Retinal pigment epithelial cell (primary cell): ENCODE data around the gene RRBP1.
A peak's percentile ranks its signal among the peaks of the same experiment; 100 is the strongest.

Experiments
- DNase-seq: peaks from one replicate; pipeline ENCODE4 v3.0.0-alpha.2; 2010; ENCODE audit warnings: low read depth
- H3K4me3 ChIP-seq: 2 replicates; pipeline ENCODE4 v1.5.1; 2011; ENCODE audit warnings: mild to moderate bottlenecking, low read length, control low read depth, moderate library complexity
- TF ChIP-seq, protein P1 (sequence below): conservative IDR thresholded peaks from 2 replicates; pipeline ENCODE4 v1.5.1; 2011; ENCODE audit warnings: low read depth, low read length, control low read depth, inconsistent platforms

The RRBP1 gene

DNA sequence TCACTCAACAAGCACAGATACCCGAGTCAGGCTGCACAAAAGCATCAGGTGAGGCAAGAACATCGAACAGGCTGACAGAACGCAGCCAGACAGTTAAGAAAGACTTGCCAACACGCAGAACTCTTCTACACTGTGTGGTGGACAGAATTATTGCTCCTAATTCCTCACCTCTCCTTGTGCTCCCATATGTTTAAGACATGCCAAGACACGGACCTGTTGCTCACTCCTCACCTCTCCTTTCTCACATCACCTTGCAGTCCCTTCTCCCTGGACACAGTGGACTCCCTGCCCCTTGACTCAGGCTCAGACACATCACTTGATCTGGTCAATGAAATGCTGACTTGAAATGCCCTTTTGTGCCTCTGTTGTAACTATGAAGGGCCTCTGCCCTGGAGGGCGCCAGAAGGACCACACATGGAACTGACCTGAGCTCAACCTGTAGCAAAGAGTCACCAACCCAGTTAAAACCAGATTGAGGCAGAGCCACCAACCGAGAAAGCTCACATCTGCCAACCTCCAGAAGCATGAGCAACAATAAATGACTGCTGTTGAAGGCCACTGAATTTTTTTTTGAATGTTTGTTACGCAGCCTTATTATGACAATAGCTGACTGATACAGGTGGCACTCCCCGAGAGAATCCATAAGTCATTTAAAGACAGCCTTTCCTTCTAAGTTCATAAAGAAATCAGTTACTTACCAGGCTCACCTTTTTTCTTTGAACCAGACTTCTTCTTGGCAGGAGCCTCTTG lies 24.0 kb downstream of the RRBP1 start:
- DNase-seq: no peak
- no peak overlapping the region for H3K4me3 ChIP-seq
- TF ChIP-seq, protein P1, sequence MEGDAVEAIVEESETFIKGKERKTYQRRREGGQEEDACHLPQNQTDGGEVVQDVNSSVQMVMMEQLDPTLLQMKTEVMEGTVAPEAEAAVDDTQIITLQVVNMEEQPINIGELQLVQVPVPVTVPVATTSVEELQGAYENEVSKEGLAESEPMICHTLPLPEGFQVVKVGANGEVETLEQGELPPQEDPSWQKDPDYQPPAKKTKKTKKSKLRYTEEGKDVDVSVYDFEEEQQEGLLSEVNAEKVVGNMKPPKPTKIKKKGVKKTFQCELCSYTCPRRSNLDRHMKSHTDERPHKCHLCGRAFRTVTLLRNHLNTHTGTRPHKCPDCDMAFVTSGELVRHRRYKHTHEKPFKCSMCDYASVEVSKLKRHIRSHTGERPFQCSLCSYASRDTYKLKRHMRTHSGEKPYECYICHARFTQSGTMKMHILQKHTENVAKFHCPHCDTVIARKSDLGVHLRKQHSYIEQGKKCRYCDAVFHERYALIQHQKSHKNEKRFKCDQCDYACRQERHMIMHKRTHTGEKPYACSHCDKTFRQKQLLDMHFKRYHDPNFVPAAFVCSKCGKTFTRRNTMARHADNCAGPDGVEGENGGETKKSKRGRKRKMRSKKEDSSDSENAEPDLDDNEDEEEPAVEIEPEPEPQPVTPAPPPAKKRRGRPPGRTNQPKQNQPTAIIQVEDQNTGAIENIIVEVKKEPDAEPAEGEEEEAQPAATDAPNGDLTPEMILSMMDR: no peak

DNA sequence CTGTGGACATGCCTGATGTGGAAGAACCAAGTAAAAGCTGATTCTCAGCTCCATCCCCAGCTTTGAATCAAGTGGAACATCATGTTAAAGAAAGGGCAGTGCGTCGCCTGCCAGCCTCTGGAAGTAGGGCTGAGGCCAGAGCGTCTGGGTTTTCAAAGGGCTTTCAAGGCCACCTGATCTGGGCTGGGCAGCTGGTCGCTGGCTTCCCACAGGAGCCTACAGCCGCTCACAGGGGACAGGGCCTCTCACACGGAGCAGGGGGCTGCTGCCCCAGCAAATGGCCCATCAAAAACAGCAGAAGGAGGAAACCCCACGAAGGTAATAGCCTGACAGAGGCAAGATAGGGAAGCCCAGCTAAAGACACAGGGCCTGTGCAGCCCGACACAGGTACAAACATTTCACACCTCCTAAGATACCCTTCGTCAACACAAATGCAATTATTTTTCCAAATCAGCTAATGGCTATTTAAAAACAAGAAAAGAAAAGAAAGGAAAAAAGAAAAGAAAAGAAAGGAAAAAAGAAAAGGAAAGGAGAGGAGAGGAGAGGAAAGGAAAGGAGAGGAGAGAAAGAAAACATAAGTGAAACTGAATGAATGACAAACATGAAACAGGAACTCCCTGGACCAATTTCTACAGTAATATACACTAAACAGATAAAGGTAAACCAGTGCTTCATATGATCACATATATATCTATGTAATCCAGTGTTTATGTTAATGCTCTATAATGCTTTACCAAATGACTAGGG lies 24.8 kb downstream of the RRBP1 start:
- DNase-seq: no peak
- TF ChIP-seq, protein P1: no peak
- no peak overlapping the region for H3K4me3 ChIP-seq

DNA sequence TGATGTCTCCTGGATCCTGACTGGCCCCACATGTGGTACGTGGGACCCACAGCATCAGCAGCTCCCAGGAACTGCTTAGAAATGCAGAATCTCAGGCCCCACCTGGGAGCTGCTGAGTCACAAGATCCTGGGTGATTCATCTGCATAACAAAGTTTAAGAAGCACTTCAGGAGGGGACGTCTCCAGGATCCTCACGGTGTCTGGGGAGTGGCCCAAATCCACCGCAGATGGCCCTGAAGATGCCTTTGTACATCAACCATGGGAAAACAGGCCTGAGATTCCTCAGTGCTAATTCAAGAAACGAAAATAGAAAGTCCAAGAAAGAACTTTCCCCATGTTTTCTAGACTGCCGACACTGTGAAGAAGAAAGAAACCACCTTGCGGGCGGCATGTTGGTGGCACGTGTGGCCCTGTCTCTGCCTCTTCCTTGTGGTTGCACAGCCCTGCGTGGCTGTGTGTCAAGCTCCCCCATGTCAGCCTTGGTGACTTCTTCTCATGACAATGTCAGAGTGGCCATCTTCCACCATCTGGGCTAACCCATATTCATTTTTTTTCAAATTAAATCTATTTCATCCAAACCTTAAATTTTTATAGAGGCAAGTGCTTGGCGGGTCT lies 26.1 kb downstream of the RRBP1 start:
- H3K4me3 ChIP-seq: no peak overlapping the region
- TF ChIP-seq, protein P1: no peak
- DNase-seq: no peak

- TF ChIP-seq, protein P1: no peak
- DNase-seq: no peak
Measured at GRCh38 chr20:17655286-17655651, 26.8 kb downstream of the RRBP1 start.

GRCh38 chr20:17654649-17655285 lies 27.3 kb downstream of the RRBP1 start:
- H3K4me3 ChIP-seq: no peak overlapping the region
- TF ChIP-seq, protein P1: peak; percentile 77
- DNase-seq: no peak

More at GRCh38 chr20:17655286-17655651, 26.8 kb downstream of the RRBP1 start:
- H3K4me3 ChIP-seq: no peak overlapping the region

DNA sequence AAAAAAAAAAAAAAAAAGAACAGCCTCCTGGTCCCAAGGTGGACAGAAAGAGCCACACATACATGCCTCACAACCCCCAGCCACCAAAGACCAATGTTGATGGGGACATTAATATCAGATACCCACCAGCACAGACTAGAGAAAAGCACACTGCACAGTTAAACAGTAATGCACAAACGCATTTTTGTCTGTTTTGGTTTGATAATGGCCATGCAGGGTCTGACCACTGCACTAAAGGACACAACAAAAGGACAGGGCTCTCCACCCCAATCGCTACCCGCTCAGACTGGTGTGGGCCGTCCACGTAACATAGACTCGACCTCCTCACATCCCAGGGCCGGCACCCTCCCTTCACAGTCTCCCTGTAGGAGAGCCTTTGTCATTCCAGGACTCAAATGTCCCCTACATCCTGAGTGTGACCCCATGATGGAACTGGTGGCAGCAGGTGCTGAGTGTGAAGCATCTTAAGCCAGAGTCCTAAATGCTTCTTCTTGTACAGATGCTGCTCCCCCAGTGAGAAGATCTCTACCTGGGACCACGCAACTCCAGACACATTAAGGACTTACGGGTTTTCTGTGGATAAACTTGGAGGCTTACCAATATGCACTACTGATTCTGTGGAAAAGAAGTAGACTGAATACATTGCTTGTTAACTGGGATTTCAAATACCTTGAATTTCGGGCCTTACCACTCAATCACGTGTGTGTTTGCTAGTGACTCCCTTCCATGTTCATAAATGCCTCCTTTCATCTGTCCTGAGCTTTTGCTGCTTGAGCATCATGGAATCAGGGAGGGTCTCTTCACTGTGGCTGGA lies 28.0 kb downstream of the RRBP1 start:
- TF ChIP-seq, protein P1: no peak

More for the DNA sequence above, 28.0 kb downstream of the RRBP1 start:
- DNase-seq: no peak
- H3K4me3 ChIP-seq: no peak overlapping the region
